Activated CD4-positive, alpha-beta T cell treated with anti-CD3 and anti-CD28 coated beads, Interleukin-2, amount 50 U/mL, for 1 hour (primary cell): ENCODE results near the gene MYOM1.
"Not testable (repeated sequence)": the region's sequence is repeated elsewhere in the genome, so short reads cannot be mapped to it uniquely, and the experiment has no call there.

Experiments used
- DNase-seq: peaks from one replicate; pipeline ENCODE4 v3.0.0-alpha.2; 2020

MYOM1 gene

GRCh38 chr18:3073353-3073752 lies 146.4 kb downstream of the MYOM1 start:
- DNase-seq: not testable (repeated sequence)

DNA sequence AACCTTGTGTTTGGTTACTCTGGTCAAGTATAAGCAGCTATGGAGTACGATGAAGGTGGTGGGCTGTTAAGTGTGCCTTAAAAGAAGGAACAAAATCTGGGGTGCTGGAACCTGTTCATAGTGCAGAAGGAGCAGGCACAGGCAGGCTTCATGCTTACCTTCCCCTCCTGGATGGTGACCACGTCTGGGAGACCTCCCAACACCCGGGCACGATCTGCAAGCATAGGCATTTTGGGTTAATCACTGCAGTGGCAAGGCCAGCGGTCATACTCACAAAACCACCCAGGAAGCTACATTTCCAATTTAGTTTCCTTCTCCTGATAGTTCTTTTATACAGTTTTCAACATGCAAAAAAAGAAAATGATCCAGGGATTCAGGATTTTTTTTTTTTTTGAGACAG lies 148.1 kb downstream of the MYOM1 start:
- DNase-seq: no peak

DNA sequence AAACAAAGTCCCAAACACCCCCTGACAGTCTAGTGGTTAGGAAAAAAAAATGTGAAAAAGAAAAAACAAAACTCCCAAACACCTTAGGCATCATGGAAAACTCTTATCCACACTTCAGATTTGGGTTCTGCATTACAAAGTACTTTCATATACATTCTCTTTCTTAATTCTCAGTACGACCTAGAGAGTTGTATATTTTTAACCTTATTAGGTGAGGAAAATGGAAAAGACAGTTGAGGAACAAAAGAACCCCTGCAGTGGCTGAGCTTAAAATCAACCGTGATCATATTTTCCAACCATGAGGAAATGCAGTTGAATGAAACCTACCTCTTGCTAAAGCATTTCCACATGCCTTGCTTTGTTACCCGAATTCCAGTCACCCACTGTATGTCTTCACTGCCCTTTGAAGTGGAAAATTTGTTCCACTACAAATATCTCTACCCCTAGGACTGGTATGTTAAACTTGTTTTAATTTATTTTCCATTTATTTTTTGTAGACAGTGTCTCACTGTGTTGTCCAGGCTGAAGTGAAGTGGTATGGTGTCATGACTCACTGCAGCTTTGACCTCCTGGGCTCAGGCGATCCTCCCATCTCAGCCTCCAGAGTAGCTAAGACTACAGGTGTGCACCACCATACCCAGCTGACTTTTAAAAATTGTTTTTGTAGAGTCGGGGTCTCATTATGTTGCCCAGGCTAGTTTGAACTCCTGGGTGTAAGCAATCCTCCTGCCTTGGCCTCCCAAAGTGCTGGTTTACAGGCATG lies 149.9 kb downstream of the MYOM1 start:
- DNase-seq: no peak

- no peak for DNase-seq
Observed at GRCh38 chr18:3067722-3068121, 152.0 kb downstream of the MYOM1 start.

DNA sequence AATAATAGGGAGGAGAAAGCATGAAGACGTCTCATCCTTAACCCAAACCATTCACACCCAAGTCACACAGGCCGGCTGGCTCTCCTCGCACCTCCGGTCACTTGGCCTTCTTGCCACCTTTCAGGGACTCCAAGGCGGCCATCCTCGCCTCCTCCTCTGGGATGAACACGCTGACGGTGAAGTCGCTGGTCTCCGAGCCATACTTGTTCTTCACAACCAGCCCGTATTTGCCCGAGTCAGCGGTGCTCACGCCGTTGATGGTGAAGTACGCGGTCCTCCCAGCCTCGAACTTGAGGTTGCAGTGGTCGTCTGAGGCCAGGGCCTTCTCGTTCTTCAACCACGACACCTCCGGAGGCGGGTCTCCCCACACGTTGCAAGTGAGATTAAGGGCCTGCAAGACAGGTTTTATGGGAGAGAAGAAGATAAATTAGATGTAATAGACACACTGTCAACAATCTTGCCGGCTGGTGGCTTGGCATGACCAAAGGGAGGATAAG lies 152.6 kb downstream of the MYOM1 start:
- no peak for DNase-seq

DNA sequence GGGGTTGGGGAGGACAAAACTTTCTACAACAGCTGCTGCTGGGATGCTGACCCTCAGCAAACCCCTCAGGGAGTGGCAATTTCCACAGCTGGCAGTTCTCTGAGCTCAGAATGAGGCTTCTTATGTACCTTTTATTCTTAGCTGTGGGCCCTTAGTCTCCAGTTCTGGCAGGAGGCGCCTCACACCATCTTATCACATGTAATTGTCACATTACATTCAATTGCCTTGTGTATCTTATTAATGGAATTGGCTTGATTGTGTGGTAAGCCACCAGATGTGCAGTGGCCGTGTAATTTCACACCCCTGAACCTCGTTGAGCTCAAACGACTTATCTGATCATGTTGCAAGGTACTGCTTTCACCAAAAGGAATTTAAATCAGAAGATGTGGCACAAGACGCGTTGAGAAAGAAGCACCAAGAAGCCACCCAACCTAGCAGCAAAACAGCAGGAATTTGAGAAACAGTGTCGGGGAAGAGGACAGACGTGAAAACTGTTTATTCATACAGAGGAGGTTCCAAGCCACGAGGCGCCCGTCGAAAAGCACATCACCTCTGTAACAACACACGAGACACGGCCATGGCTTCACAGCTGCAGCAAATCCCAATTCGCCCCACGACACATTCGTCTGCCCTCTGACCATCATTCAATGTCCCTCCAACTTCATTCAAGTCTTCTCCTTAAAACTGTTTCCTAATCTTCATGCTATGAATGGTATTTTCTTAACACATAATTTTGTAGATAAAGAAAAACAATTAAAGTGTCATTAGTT lies 153.2 kb downstream of the MYOM1 start:
- no peak for DNase-seq

GRCh38 chr18:3063766-3064165 lies 156.0 kb downstream of the MYOM1 start:
- DNase-seq: not testable (repeated sequence)

DNA sequence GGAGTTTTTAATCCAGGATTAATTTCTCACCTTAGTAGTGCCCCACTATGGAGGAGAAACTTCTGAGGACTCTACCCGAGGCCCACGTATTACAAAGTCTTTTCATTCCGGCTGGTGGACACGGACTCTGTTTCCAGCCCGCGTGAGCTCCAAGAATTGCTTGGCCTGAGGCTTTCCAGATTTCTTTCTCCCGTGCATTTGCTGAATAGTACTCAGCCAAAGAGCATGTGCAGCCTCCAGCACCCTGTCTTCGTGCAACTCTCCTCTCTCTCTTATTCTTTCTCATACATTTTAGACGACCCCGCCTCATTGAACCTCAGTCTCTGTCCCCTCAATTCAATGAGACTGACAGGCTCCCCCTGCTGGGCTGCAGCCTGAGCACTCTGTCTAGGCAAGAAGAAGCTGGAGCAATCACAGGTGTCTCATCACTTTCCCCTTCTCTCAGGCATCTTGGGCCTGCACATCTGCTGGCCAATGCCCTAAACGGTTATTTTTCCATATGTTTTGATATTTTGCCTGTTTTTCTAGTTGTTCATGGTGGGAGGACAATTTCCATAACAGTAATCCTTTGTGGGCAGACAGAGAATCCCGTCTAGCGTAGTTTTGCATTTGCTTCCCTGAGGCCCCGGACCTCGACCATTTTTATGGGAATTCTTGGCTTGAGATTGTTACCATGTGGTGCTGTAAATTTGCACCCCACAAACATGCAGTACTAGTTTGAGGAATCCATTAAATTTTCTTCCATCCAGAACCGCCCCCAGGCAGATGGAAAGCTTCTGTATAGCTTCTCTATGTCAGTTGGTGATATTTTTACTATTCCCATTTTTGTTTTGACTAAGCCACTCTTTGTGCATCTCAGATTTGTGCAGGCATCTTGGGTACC lies 156.7 kb downstream of the MYOM1 start:
- DNase-seq: peak; percentile 78

DNA sequence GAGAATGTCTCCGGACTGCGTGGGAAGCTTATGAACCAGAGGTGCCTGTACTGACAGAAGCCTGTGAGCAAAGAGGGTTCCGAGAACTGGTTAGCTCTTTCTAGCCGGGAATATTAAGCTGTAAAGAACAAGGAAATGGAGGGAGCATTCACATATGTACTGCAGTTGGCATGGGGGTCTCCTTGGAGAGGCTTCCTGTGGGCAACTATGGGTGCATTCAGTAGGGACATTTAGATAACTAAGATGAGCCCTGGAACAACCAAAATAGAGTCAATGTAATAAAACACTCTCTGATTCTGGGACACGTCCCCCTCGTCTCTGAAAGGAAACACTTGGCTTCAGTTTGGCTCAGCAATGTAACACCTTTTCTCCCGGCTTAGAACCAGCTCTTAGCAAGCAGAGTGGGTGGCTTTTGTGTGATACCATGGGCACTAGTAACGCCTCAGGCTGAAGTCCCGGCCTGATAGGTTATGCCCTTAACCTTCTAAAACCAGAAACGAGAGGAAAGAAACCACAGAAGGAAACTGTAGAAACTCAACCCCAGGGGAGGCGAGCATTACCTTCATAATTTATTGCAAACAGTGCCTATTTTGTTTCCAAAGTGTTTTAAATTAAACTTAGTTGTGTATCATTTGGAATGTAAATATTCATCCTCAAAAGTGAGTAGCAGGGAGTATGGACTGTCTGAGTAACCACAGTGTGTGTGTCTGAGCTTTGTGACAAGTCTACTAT lies 158.0 kb downstream of the MYOM1 start:
- DNase-seq: peak; percentile 18

- peak; percentile 37 for DNase-seq
Observed at GRCh38 chr18:3060667-3061580, 158.8 kb downstream of the MYOM1 start.

- DNase-seq: no peak
Observed at GRCh38 chr18:3059272-3059671, 160.5 kb downstream of the MYOM1 start.

- no peak for DNase-seq
Observed at GRCh38 chr18:3058328-3059191, 161.2 kb downstream of the MYOM1 start.

DNA sequence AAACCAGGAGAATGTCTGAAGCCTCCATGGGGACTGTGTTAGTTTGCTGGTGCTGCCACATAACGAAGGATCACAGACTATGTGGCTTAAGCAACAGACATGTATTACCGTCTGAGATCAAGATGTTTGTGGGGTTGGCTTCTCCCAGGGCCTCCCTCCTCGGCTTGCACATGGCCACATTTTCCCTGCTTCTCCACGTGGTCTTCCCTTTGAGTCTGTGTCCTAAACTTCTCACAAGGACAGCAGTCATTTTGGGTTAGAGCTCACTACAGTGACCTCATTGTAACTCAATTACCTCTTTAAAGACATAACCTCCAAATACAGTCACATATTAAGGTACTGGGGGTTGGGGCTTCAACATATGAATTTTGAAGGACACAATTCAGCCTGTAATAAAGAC lies 162.2 kb downstream of the MYOM1 start:
- DNase-seq: no peak

GRCh38 chr18:3056311-3056710 lies 163.5 kb downstream of the MYOM1 start:
- DNase-seq: no peak

DNA sequence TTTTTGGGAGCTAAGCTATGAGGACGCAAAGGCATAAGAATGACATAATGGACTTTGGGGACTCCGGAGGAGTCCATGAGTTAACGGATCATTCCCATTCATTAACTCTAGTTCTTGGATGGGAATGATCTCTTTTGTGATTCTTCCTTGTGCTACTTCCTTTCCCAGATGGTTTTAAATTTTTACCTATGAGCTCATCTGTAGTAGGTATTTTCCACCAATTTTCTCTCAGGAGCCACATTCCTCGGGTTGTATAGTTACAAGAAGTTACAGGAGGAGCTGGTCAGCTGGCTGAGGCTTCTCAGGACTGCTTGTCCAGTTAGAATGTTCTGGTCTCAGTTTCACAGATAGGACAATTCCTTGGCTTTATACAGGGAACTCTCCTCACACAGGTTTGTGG lies 164.0 kb downstream of the MYOM1 start:
- no peak for DNase-seq

GRCh38 chr18:3055186-3055728 lies 164.5 kb downstream of the MYOM1 start:
- no peak for DNase-seq

GRCh38 chr18:3054780-3055179 lies 165.0 kb downstream of the MYOM1 start:
- DNase-seq: no peak

- DNase-seq: no peak
Observed at GRCh38 chr18:3054214-3054613, 165.6 kb downstream of the MYOM1 start.

DNA sequence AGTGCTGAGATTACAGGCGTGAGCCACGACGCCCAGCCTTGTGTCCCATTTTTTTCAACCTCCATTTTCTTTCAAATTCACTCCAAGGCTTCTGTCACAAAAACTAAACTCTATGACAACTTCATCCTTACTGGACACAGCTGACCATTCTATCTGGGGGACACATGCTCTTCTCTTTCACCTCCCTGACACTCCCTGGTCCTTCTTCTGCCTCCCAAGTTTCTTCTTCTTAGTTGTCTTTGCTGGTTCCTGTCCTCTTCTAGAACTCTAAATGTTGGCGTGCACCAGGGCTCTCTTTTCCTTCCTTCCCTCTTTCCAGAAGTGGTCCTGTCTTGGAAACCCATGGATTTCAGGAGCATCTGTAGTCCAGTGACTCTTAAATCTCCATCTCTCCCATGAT lies 166.7 kb downstream of the MYOM1 start:
- no peak for DNase-seq

- no peak for DNase-seq
Observed at GRCh38 chr18:3052411-3052758, 167.4 kb downstream of the MYOM1 start.
